SK-N-SH (cell line): Measurements from ENCODE around the gene PSAT1. TPM values are rescaled to one million over a fixed set of nuclear protein-coding genes. Genes with fewer than 3 reads are reported as not detected.

Source experiments
- CTCF ChIA-PET: fragments of 300-600, 350-600 bp; formaldehyde crosslinking; extraction: SDS; loops from one replicate; lab custom pipeline; 2021; lab: Yijun Ruan, JAX
- POLR2A ChIA-PET: fragments of 350-600 bp; sonication (Branson Sonifier 250); formaldehyde crosslinking; extraction: SDS; loops from one replicate; lab custom pipeline; 2020; ENCODE audit warnings: antibody characterized with exemption, inconsistent platforms; lab: Yijun Ruan, JAX
- DNase-seq: peaks from one replicate; pipeline ENCODE4 v3.0.0; 2012
- H2AFZ ChIP-seq: fragments of 200-600 bp; sonication (generic); 2 replicates; pipeline ENCODE4 v1.8.1; 2016; ENCODE audit warnings: antibody characterized with exemption, mild to moderate bottlenecking, low read depth
- H3F3A ChIP-seq: fragments of 200-600 bp; sonication (generic); replicated peaks from 2 replicates; pipeline ENCODE3; 2016; ENCODE audit warnings: antibody characterized with exemption, mild to moderate bottlenecking; ENCODE audit not compliant: insufficient read depth
- H3K27ac ChIP-seq, 2 experiments: fragments of 200-500 bp in 1 of 2; fragments of 200-600 bp in 1 of 2; sonication (Bioruptor generic) in 1 of 2; sonication (generic), shearing (Covaris generic) in 1 of 2; 2 replicates each; pipeline versions ENCODE4 v1.5.1 to v1.6.1; 2014 to 2016; ENCODE audit warnings: low read depth in 2 of 2, inconsistent platforms in 1 of 2, low read length in 1 of 2, mild to moderate bottlenecking in 1 of 2, mixed read lengths in 1 of 2
- H3K27me3 ChIP-seq: fragments of 200-600 bp; sonication (generic), shearing (Covaris generic); 2 replicates; pipeline ENCODE4 v1.6.1; 2016; ENCODE audit warnings: mixed run types; ENCODE audit not compliant: insufficient read depth
- H3K36me3 ChIP-seq, 2 experiments: fragments of 200-500 bp in 1 of 2; fragments of 200-600 bp in 1 of 2; sonication (Bioruptor generic) in 1 of 2; sonication (generic) in 1 of 2; replicated peaks in 1 of 2; 2 replicates each; pipeline versions ENCODE3 to v1.5.1; 2014 to 2016; ENCODE audit warnings: low read length in 1 of 2, mild to moderate bottlenecking in 1 of 2; ENCODE audit not compliant: insufficient read depth in 2 of 2, control insufficient read depth in 1 of 2
- H3K4me1 ChIP-seq, 2 experiments: fragments of 200-500 bp in 1 of 2; fragments of 200-600 bp in 1 of 2; sonication (Bioruptor generic) in 1 of 2; sonication (generic), shearing (Covaris generic) in 1 of 2; 2 replicates each; pipeline versions ENCODE4 v1.5.1 to v1.6.1; 2014 to 2016; ENCODE audit warnings: low read depth in 1 of 2, low read length in 1 of 2, mixed run types in 1 of 2; ENCODE audit not compliant: insufficient read depth in 2 of 2, control insufficient read depth in 1 of 2
- H3K4me2 ChIP-seq: fragments of 200-600 bp; sonication (generic), shearing (Covaris generic); 2 replicates; pipeline ENCODE4 v1.6.1; 2017; ENCODE audit warnings: mixed run types
- H3K4me3 ChIP-seq, 2 experiments: fragments of 200-500 bp in 1 of 2; fragments of 200-600 bp in 1 of 2; sonication (Bioruptor generic) in 1 of 2; sonication (generic), shearing (Covaris generic) in 1 of 2; 2 replicates each; pipeline versions ENCODE4 v1.5.1 to v1.8.1; 2014 to 2016; ENCODE audit warnings: low read depth in 2 of 2, inconsistent platforms in 1 of 2, low read length in 1 of 2, mild to moderate bottlenecking in 1 of 2, mixed read lengths in 1 of 2, moderate library complexity in 1 of 2
- H3K79me2 ChIP-seq: fragments of 200-600 bp; sonication (generic); 2 replicates; pipeline ENCODE4 v1.8.1; 2017; ENCODE audit warnings: mild to moderate bottlenecking; ENCODE audit not compliant: insufficient read depth
- H3K9ac ChIP-seq: fragments of 200-600 bp; sonication (generic); 2 replicates; pipeline ENCODE4 v1.6.1; 2017; ENCODE audit warnings: mixed run types
- H3K9me2 ChIP-seq: fragments of 200-600 bp; sonication (generic); 2 replicates; pipeline ENCODE4 v1.6.1; 2017; ENCODE audit warnings: mixed run types
- H3K9me3 ChIP-seq: fragments of 200-600 bp; sonication (generic); 2 replicates; pipeline ENCODE4 v1.6.1; 2017; ENCODE audit warnings: mixed run types, mild to moderate bottlenecking, moderate library complexity
- H4K20me1 ChIP-seq: fragments of 200-600 bp; sonication (generic); 2 replicates; pipeline ENCODE4 v1.6.1; 2017; ENCODE audit warnings: mild to moderate bottlenecking, mixed run types; ENCODE audit not compliant: insufficient read depth
- EP300 ChIP-seq, 2 experiments: IDR thresholded peaks; 2 replicates each; pipeline versions ENCODE4 v1.4.0 to v1.6.1; 2012; ENCODE audit warnings: borderline replicate concordance in 1 of 2, low read depth in 1 of 2, low read length in 1 of 2
- FOXM1 ChIP-seq: IDR thresholded peaks from 2 replicates; pipeline ENCODE4 v1.4.0; 2012; ENCODE audit warnings: low read depth, mild to moderate bottlenecking
- GABPA ChIP-seq: IDR thresholded peaks from 2 replicates; pipeline ENCODE4 v1.4.0; 2012; ENCODE audit warnings: low read depth, mild to moderate bottlenecking
- GATA2 ChIP-seq: sonication (generic); formaldehyde crosslinking; IDR thresholded peaks from 2 replicates; pipeline ENCODE4 v1.5.0; 2020; ENCODE audit warnings: mild to moderate bottlenecking, missing genetic modification reagents
- JUND ChIP-seq: IDR thresholded peaks from 2 replicates; pipeline ENCODE4 v1.4.0; 2012
- MEF2A ChIP-seq: IDR thresholded peaks from 2 replicates; pipeline ENCODE4 v1.4.0; 2012; ENCODE audit warnings: low read depth, borderline replicate concordance
- MXI1 ChIP-seq: IDR thresholded peaks from 2 replicates; pipeline ENCODE4 v1.6.1; 2012; ENCODE audit warnings: mild to moderate bottlenecking, low read depth, low read length, improper control_type of control experiment
- NRF1 ChIP-seq: IDR thresholded peaks from 2 replicates; pipeline ENCODE4 v1.6.1; 2012; ENCODE audit warnings: low read depth, mild to moderate bottlenecking, low read length
- RCOR1 ChIP-seq: fragments of 150-350 bp; IDR thresholded peaks from 2 replicates; pipeline ENCODE4 v1.6.1; 2017; ENCODE audit warnings: antibody characterized with exemption, low read length
- SMC3 ChIP-seq: IDR thresholded peaks from 2 replicates; pipeline ENCODE4 v1.6.1; 2012; ENCODE audit warnings: low read depth, low read length, improper control_type of control experiment
- TAF1 ChIP-seq: IDR thresholded peaks from 2 replicates; pipeline ENCODE4 v1.6.1; 2012; ENCODE audit warnings: low read depth, mild to moderate bottlenecking, low read length, moderate library complexity, borderline replicate concordance
- TCF12 ChIP-seq: IDR thresholded peaks from 2 replicates; pipeline ENCODE4 v1.4.0; 2012
- TEAD4 ChIP-seq: IDR thresholded peaks from 2 replicates; pipeline ENCODE4 v1.4.0; 2012; ENCODE audit warnings: mild to moderate bottlenecking, borderline replicate concordance; ENCODE audit not compliant: insufficient read depth
- ZBTB33 ChIP-seq: IDR thresholded peaks from 2 replicates; pipeline ENCODE4 v1.4.0; 2012; ENCODE audit warnings: low read depth, borderline replicate concordance
- WGBS: methylation state at CpG from one replicate; pipeline ENCODE4 v1.1.6; 2017; ENCODE audit warnings: low lambda C conversion rate; 5-methylcytosine and 5-hydroxymethylcytosine counted together
- polyA plus RNA-seq, 3 experiments: library from polyadenylated mRNA; depleted of rRNA; stranded (reverse); fragments of >200 nt; gene quantifications; 2 replicates each; pipeline ENCODE4 v1.2.3, GENCODE V29; 2012
- TF ChIP-seq, protein P1 (sequence below): IDR thresholded peaks from 2 replicates; pipeline ENCODE4 v1.4.0; 2012; ENCODE audit warnings: low read depth, borderline replicate concordance
- TF ChIP-seq, protein P2 (sequence below): fragments of 150-350 bp; IDR thresholded peaks from 2 replicates; pipeline ENCODE4 v1.6.1; 2017; ENCODE audit warnings: antibody characterized with exemption, low read length, low read depth, borderline replicate concordance
- TF ChIP-seq, protein P3 (sequence below): IDR thresholded peaks from 2 replicates; pipeline ENCODE4 v1.4.0; 2012; ENCODE audit warnings: low read depth

PSAT1 gene
- polyA plus RNA-seq, 1 of the 3 experiments (the other 2 are of a cell fraction), result 37.0 TPM

DNA sequence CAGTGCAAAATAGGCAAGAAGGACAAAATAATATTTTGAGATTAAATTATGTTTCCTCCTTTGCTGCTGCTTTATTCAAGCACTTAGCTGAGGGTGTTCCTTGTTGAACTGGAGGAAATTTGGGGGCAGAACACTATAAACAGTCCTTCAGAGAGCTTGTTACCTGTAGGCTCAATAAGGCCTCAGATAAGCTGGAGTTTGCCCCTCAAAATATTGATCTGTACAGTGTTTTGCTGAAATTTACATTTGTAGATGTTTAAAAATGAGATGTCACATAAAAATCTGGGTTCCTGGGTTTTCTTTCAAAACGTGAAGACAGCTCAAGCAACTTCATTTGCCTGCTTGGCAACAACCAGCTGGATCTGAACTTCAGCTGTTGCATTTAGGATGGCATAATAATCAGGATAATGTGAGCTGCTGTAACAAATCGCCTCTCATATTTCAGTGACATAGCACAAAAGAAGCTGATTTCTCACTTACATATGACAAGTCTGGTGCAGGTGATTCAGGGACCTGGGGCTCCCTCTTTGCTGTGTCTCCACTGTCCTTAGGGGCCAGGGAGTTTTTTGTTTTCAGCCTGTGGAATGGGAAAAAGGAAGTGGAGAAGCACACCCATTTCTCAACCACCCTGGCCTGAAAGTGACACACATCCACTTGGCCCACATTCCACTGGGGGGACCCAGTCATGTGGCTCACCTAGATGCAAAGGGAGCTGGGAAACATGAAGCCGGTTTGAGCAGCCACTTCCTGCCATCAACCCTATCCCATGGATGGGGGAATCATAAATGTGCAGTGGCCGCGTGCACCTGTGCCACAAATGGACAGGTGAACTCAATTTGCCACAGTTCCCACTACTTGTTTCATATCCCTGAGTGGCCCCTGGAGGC, 2.4 kb upstream of the PSAT1 start:
- ChIA-PET POLR2A (interaction anchor here (3.1 kb wide), 1 partner anchor 14 kb away, joined by 12 read pairs; no protein-coding TSS in a partner anchor), CTCF (interaction anchor here (1.5 to 2.3 kb wide), 2 partner anchors 16 to 74 kb away, joined by 4 to 6 read pairs; no protein-coding TSS in a partner anchor)
- no peaks in the 10 kb centered on the region for H4K20me1 ChIP-seq
- no peak overlapping the region for H2AFZ ChIP-seq
- no peak overlapping the region for H3K4me2 ChIP-seq
- 95% methylated on average over 5 of the region's 5 CpGs for WGBS
- H3K9ac ChIP-seq, result no peak overlapping the region
- TF ChIP-seq TAF1 (no peak), SMC3 (no peak), JUND (no peak), RCOR1 (no peak), TEAD4 (no peak), ZBTB33 (no peak), GABPA (no peak), TCF12 (no peak), FOXM1 (no peak), NRF1 (no peak), MEF2A (no peak), GATA2 (CRISPR knock-in tag) (no peak), EP300 (IDR thresholded peaks at IDR 0.05; ENCODE audit: borderline replicate concordance in 1 of 2, low read depth in 1 of 2, low read length in 1 of 2) (no peak), MXI1 (no peak)
- TF ChIP-seq, protein P1, sequence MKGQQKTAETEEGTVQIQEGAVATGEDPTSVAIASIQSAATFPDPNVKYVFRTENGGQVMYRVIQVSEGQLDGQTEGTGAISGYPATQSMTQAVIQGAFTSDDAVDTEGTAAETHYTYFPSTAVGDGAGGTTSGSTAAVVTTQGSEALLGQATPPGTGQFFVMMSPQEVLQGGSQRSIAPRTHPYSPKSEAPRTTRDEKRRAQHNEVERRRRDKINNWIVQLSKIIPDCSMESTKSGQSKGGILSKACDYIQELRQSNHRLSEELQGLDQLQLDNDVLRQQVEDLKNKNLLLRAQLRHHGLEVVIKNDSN, result no peak
- TF ChIP-seq, protein P2, sequence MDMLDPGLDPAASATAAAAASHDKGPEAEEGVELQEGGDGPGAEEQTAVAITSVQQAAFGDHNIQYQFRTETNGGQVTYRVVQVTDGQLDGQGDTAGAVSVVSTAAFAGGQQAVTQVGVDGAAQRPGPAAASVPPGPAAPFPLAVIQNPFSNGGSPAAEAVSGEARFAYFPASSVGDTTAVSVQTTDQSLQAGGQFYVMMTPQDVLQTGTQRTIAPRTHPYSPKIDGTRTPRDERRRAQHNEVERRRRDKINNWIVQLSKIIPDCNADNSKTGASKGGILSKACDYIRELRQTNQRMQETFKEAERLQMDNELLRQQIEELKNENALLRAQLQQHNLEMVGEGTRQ, result no peak
- TF ChIP-seq, protein P3, sequence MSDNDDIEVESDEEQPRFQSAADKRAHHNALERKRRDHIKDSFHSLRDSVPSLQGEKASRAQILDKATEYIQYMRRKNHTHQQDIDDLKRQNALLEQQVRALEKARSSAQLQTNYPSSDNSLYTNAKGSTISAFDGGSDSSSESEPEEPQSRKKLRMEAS, result no peak
- no peak overlapping the region for H3K4me3 ChIP-seq
- peaks cover 4 to 21% of the 10 kb centered on the region in 2 experiments; a peak in 2 of 4 replicates for H3K4me1 ChIP-seq
- no peak overlapping the region for H3K27ac ChIP-seq
- no peaks in the 10 kb centered on the region for H3K9me2 ChIP-seq
- no peaks in the 10 kb centered on the region for H3F3A ChIP-seq
- peaks cover 5% of the 10 kb centered on the region for H3K79me2 ChIP-seq
- no peaks in the 10 kb centered on the region for H3K9me3 ChIP-seq
- H3K36me3 ChIP-seq, result no peaks in the 10 kb centered on the region
- H3K27me3 ChIP-seq, result no peaks in the 10 kb centered on the region
- DNase-seq, result no peak
